ENCODE data around the gene VSNL1.

GRCh38 chr2:17571681-17572080 is 31.2 kb downstream of the VSNL1 start:
- no peak for TF ChIP-seq CTCF (IDR thresholded peaks at IDR 0.05)
- no peak for TF ChIP-seq POLR2A (IDR thresholded peaks at IDR 0.05)
